GM12878 (cell line): ENCODE data around the gene GTF2IRD1. TPM values are rescaled to one million over a fixed set of nuclear protein-coding genes. Genes with fewer than 3 reads are reported as not detected.

Experiments used
- ATAC-seq: fragments of 200-7000 bp; cut with Tn5 transposase; 3 replicates; pipeline ENCODE4 v1.9.1; 2020; ENCODE audit warnings: mild to moderate bottlenecking, moderate library complexity
- BruUV-seq: library from RNA; stranded (reverse); fragments of 400-500 nt; replicated peaks from 2 replicates; lab custom pipeline; 2021; lab: Mats Ljungman, UMichigan
- CTCF ChIA-PET: fragments of 300-600 bp; sonication (Branson Sonifier 250); formaldehyde crosslinking; extraction: SDS; loops from one replicate; lab custom pipeline; 2021; ENCODE audit warnings: inconsistent platforms; lab: Yijun Ruan, JAX
- POLR2A ChIA-PET: fragments of 350-600 bp; formaldehyde crosslinking; extraction: SDS; loops from one replicate; lab custom pipeline; 2021; ENCODE audit warnings: inconsistent platforms; lab: Charles Lee
- RAD21 ChIA-PET: fragments of 300-600 bp; sonication (Branson Sonifier 250); formaldehyde crosslinking; loops from one replicate; lab custom pipeline; 2023; ENCODE audit warnings: antibody characterized with exemption; ENCODE audit not compliant: unreplicated experiment; lab: Charles Lee
- SMC1A ChIA-PET: fragments of 300-600 bp; sonication (Branson Sonifier 250); formaldehyde crosslinking; loops from one replicate; lab custom pipeline; 2023; ENCODE audit not compliant: unreplicated experiment, uncharacterized antibody; lab: Charles Lee
- DNase-seq: peaks from one replicate; pipeline ENCODE4 v3.0.0-alpha.2; 2011; ENCODE audit warnings: low read depth, low spot score
- FAIRE-seq: peaks from 3 replicates; lab custom pipeline; 2011; peaks lifted over from hg19 to GRCh38; lab: Jason Lieb, UNC
- H2AFZ ChIP-seq: 2 replicates; pipeline ENCODE4 v1.6.0; 2011; ENCODE audit warnings: low read depth, low read length, control low read depth; ENCODE audit not compliant: control insufficient read depth
- H3K27ac ChIP-seq: 2 replicates; pipeline ENCODE4 v1.5.1; 2011; ENCODE audit warnings: control low read depth; ENCODE audit not compliant: control insufficient read depth, insufficient read depth
- H3K27me3 ChIP-seq, 2 experiments: replicated peaks in 1 of 2; 2 replicates each; pipeline versions ENCODE4 v1.6.0 to v1.6.1; 2011; ENCODE audit warnings: low read length in 1 of 2; ENCODE audit not compliant: control insufficient read depth in 2 of 2, insufficient read depth in 2 of 2
- H3K36me3 ChIP-seq, 2 experiments: 2 replicates each; pipeline ENCODE4 v1.5.1; 2011; ENCODE audit warnings: low read length in 1 of 2; ENCODE audit not compliant: control insufficient read depth in 2 of 2, insufficient read depth in 2 of 2
- H3K4me1 ChIP-seq: 2 replicates; pipeline ENCODE4 v1.6.1; 2011; ENCODE audit warnings: mild to moderate bottlenecking, low read length, moderate library complexity, mixed read lengths; ENCODE audit not compliant: control insufficient read depth, insufficient read depth
- H3K4me2 ChIP-seq: 2 replicates; pipeline ENCODE4 v1.6.0; 2011; ENCODE audit warnings: control low read depth; ENCODE audit not compliant: control insufficient read depth, insufficient read depth
- H3K4me3 ChIP-seq: fragments of 200-600 bp; sonication (generic); 2 replicates; pipeline ENCODE4 v1.5.1; 2016
- H3K79me2 ChIP-seq: 2 replicates; pipeline ENCODE4 v1.6.0; 2011; ENCODE audit warnings: low read length; ENCODE audit not compliant: control insufficient read depth, insufficient read depth
- H3K9ac ChIP-seq: 2 replicates; pipeline ENCODE4 v1.8.0; 2011; ENCODE audit warnings: low read length, control low read depth, mixed read lengths; ENCODE audit not compliant: control insufficient read depth, insufficient read depth
- H3K9me3 ChIP-seq: replicated peaks from 3 replicates; pipeline ENCODE4 v1.5.1; 2011; ENCODE audit warnings: mild to moderate bottlenecking, low read length; ENCODE audit not compliant: control insufficient read depth, insufficient read depth
- H4K20me1 ChIP-seq: 2 replicates; pipeline ENCODE4 v1.6.0; 2011; ENCODE audit not compliant: control insufficient read depth, insufficient read depth
- CBX3 ChIP-seq: fragments of 200-600 bp; sonication (generic); IDR thresholded peaks from 2 replicates; pipeline ENCODE4 v1.6.1; 2016; ENCODE audit warnings: low read depth, borderline replicate concordance
- CHD1 ChIP-seq: IDR thresholded peaks from 2 replicates; pipeline ENCODE4 v1.6.1; 2012; ENCODE audit warnings: low read depth, low read length, improper control_type of control experiment
- E2F4 ChIP-seq: IDR thresholded peaks from 2 replicates; pipeline ENCODE4 v1.6.1; 2012; ENCODE audit warnings: low read depth, low read length, improper control_type of control experiment
- FOXM1 ChIP-seq: IDR thresholded peaks from 2 replicates; pipeline ENCODE4 v1.6.1; 2012; ENCODE audit warnings: low read depth, mild to moderate bottlenecking, inconsistent platforms, low read length, moderate library complexity
- HSF1 ChIP-seq: fragments of 150-350 bp; IDR thresholded peaks from 2 replicates; pipeline ENCODE4 v1.6.1; 2014; ENCODE audit warnings: mild to moderate bottlenecking, low read depth, low read length
- IRF3 ChIP-seq: fragments of 450-650 bp; IDR thresholded peaks from 2 replicates; pipeline ENCODE4 v1.6.1; 2014; ENCODE audit warnings: mild to moderate bottlenecking
- NFIC ChIP-seq: IDR thresholded peaks from 2 replicates; pipeline ENCODE4 v1.6.1; 2012; ENCODE audit warnings: low read depth, mild to moderate bottlenecking, inconsistent platforms, low read length, moderate library complexity
- NKRF ChIP-seq: fragments of 450-650 bp; conservative IDR thresholded peaks from 2 replicates; pipeline ENCODE4 v1.6.1; 2017; ENCODE audit warnings: mild to moderate bottlenecking, moderate library complexity
- REST ChIP-seq: IDR thresholded peaks from 2 replicates; pipeline ENCODE4 v1.6.1; 2012; ENCODE audit warnings: mild to moderate bottlenecking, low read depth, low read length
- SIN3A ChIP-seq: IDR thresholded peaks from 2 replicates; pipeline ENCODE4 v1.6.1; 2012; ENCODE audit warnings: low read depth, low read length, improper control_type of control experiment
- SIX5 ChIP-seq: IDR thresholded peaks from 2 replicates; pipeline ENCODE4 v1.6.1; 2011; ENCODE audit warnings: mild to moderate bottlenecking, low read depth, low read length, moderate library complexity; ENCODE audit not compliant: severe bottlenecking
- ZBTB33 ChIP-seq: fragments of 450-650 bp; IDR thresholded peaks from 2 replicates; pipeline ENCODE4 v1.6.1; 2017; ENCODE audit warnings: mild to moderate bottlenecking
- ZNF622 ChIP-seq: fragments of 450-650 bp; IDR thresholded peaks from 2 replicates; pipeline ENCODE4 v1.6.1; 2017; ENCODE audit warnings: mild to moderate bottlenecking, inconsistent platforms
- WGBS: methylation state at CpG from one replicate; pipeline ENCODE4 v1.1.6; 2016; ENCODE audit warnings: low lambda C conversion rate; ENCODE audit not compliant: insufficient replicate concordance, insufficient coverage; ENCODE audit errors: missing lambda C conversion rate; 5-methylcytosine and 5-hydroxymethylcytosine counted together
- in situ Hi-C: fragments of 300-500 bp; cut with MboI; formaldehyde crosslinking; loops from 9 replicates; pipeline ENCODE4 v1.14.3; 2018; ENCODE audit warnings: mixed read lengths
- intact Hi-C: fragments of 100-400 bp; cut with micrococcal nuclease; formaldehyde crosslinking; loops from one replicate; pipeline ENCODE4 v1.14.2; 2022; ENCODE audit not compliant: unreplicated experiment
- polyA plus RNA-seq, 11 experiments: library from polyadenylated mRNA; depleted of rRNA in 4 of 11; unstranded in 6 of 11; stranded (reverse) in 5 of 11; fragments of >200 nt; fragmentation: Nextera tagmentation in 4 of 11; fragmentation: Illumina TruSeq in 1 of 11; extraction: Ambion mirVana in 4 of 11; extraction: Trizol in 1 of 11; gene quantifications; 1 replicate in 1 of 11; 2 replicates in 10 of 11; pipeline versions ENCODE4 v1.2.1 to v1.2.3, GENCODE V29; 2011 to 2016; ENCODE audit warnings: inconsistent platforms in 2 of 11, missing spikeins in 2 of 11, low read depth in 1 of 11
- total RNA-seq, 4 experiments: library from RNA; depleted of rRNA in 3 of 4; stranded (reverse); fragments of >200 nt in 3 of 4; fragmentation: Illumina TruSeq in 1 of 4; extraction: Trizol in 1 of 4; gene quantifications; 2 replicates each; pipeline versions ENCODE4 v1.2.1 to v1.2.3, GENCODE V29; 2013 to 2021

GTF2IRD1 gene
- total and polyA plus RNA-seq, 10 of the 15 experiments (the other 5 are each of a cell fraction or from before 2014, with no cell fraction given) = 0.48 to 3.0 (median 1.3) TPM

- no TSS peak for BruUV-seq
- ChIA-PET POLR2A (no interaction called here), CTCF (no interaction called here), RAD21 (no interaction called here), SMC1A (no interaction called here)
- TF ChIP-seq E2F4 (no peak), NFIC (no peak), SIX5 (no peak), IRF3 (no peak), REST (no peak), FOXM1 (no peak), CHD1 (no peak), ZNF622 (no peak), ZBTB33 (no peak), NKRF (no peak), CBX3 (no peak), SIN3A (no peak), HSF1 (no peak)
- WGBS = 69% methylated on average over 9 of the region's 9 CpGs
- intact Hi-C loops = no loop called here
- no peak overlapping the region for H3K4me3 ChIP-seq
- H3K27ac ChIP-seq = no peak overlapping the region
- no peaks in the 10 kb centered on the region for H3K36me3 ChIP-seq
- no peak for ATAC-seq
- H3K9ac ChIP-seq = no peak overlapping the region
- in situ Hi-C loops = no loop called here
- peaks cover 4% of the 10 kb centered on the region; the same call in 1 of the 3 replicates for H3K9me3 ChIP-seq
- no peaks in the 10 kb centered on the region for H4K20me1 ChIP-seq
- H3K27me3 ChIP-seq = no peaks in the 10 kb centered on the region
- no peak overlapping the region for H3K4me2 ChIP-seq
- no peak for DNase-seq
- no peak overlapping the region for H2AFZ ChIP-seq
- FAIRE-seq = no peak
- H3K4me1 ChIP-seq = no peaks in the 10 kb centered on the region
- no peaks in the 10 kb centered on the region for H3K79me2 ChIP-seq
These were observed 88.9 kb downstream of the GTF2IRD1 start for GRCh38 chr7:74542558-74543117.
